Keratinocyte (primary cell): ENCODE results near the gene ZNF229.

Experiments
- EZH2 ChIP-seq: IDR thresholded peaks from one replicate; pipeline ENCODE4 v1.6.1; 2012; ENCODE audit warnings: inconsistent platforms, mild to moderate bottlenecking, low read length, moderate library complexity
- TF ChIP-seq, protein P1 (sequence below), 3 experiments: IDR thresholded peaks in 1 of 3; conservative IDR thresholded peaks in 1 of 3; optimal IDR thresholded peaks in 1 of 3; 2 replicates in 2 of 3; 3 replicates in 1 of 3; pipeline versions ENCODE3 to v1.5.1; 2011; ENCODE audit warnings: low read length in 3 of 3, mild to moderate bottlenecking in 3 of 3, moderate library complexity in 2 of 3, control low read depth in 1 of 3, inconsistent platforms in 1 of 3; ENCODE audit not compliant: insufficient read depth in 2 of 3; ENCODE audit errors: extremely low read depth in 1 of 3

DNA sequence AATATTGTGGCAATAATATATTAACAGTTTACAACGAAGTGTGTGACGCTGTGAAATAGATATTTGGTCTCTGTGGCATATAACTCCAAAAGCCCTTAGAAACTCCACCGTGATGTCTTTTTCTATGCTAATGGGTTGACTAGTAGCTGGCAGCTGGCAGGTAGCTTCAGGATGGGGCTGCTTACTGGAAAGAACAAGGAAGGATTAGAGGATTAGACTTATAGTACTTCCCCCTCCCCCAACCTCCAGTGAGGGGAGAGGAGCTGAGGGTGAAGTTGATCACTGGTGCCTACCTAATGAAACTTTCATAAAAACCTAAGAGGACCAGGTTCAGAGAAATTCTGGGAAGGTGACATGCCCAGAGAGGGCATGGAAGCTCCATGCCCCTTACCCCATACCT lies 9.8 kb downstream of the ZNF229 start:
- TF ChIP-seq, protein P1, sequence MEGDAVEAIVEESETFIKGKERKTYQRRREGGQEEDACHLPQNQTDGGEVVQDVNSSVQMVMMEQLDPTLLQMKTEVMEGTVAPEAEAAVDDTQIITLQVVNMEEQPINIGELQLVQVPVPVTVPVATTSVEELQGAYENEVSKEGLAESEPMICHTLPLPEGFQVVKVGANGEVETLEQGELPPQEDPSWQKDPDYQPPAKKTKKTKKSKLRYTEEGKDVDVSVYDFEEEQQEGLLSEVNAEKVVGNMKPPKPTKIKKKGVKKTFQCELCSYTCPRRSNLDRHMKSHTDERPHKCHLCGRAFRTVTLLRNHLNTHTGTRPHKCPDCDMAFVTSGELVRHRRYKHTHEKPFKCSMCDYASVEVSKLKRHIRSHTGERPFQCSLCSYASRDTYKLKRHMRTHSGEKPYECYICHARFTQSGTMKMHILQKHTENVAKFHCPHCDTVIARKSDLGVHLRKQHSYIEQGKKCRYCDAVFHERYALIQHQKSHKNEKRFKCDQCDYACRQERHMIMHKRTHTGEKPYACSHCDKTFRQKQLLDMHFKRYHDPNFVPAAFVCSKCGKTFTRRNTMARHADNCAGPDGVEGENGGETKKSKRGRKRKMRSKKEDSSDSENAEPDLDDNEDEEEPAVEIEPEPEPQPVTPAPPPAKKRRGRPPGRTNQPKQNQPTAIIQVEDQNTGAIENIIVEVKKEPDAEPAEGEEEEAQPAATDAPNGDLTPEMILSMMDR (optimal IDR thresholded peaks at IDR 0.05 in 1 of 3, IDR thresholded peaks at IDR 0.05 in 1 of 3, conservative IDR thresholded peaks at IDR 0.05 in 1 of 3; ENCODE audit: extremely low read depth in 1 of 3, insufficient read depth in 2 of 3, low read length in 3 of 3): no peak
- TF ChIP-seq EZH2: no peak
